Uterus (tissue), 4 donors: ENCODE measurements around the gene SLC16A14. TPM values are rescaled to one million over a fixed set of nuclear protein-coding genes. Genes with fewer than 3 reads are reported as not detected.

Experiments used
- DNase-seq, 2 donors: peaks; one replicate each; pipeline ENCODE4 v3.0.0-alpha.2; 2019 to 2020
- H3K27ac ChIP-seq, 2 donors: fragments of 200-600 bp; sonication (generic); 1 replicate in 1 of 2; 2 replicates in 1 of 2; pipeline ENCODE4 v1.5.1; 2016 to 2018
- H3K27me3 ChIP-seq, 2 donors: fragments of 200-600 bp; sonication (generic); one replicate each; pipeline ENCODE4 v1.5.1; 2018 to 2019; ENCODE audit warnings: control low read depth in 1 of 2
- H3K36me3 ChIP-seq, 2 donors: fragments of 200-600 bp; sonication (generic); one replicate each; pipeline ENCODE4 v1.5.1; 2019; ENCODE audit warnings: control low read depth in 1 of 2
- H3K4me1 ChIP-seq, 2 donors: fragments of 200-600 bp; sonication (generic); one replicate each; pipeline ENCODE4 v1.5.1; 2018 to 2019; ENCODE audit warnings: control low read depth in 1 of 2
- H3K4me3 ChIP-seq, 2 donors: fragments of 200-600 bp; sonication (generic); 1 replicate in 1 of 2; 2 replicates in 1 of 2; pipeline ENCODE4 v1.5.1; 2018 to 2019; ENCODE audit warnings: mild to moderate bottlenecking in 1 of 2
- H3K9me3 ChIP-seq, 2 donors: fragments of 200-600 bp; sonication (generic); one replicate each; pipeline ENCODE4 v1.5.1; 2019; ENCODE audit warnings: control low read depth in 1 of 2
- POLR2A ChIP-seq, 2 donors: fragments of 450-650 bp; IDR thresholded peaks; one replicate each; pipeline ENCODE4 v1.6.1; 2016; ENCODE audit warnings: antibody characterized with exemption in 2 of 2, mild to moderate bottlenecking in 1 of 2, moderate library complexity in 1 of 2
- intact Hi-C: fragments of 100-400 bp; cut with DNase I; formaldehyde crosslinking; loops from one replicate; pipeline ENCODE4 v1.15.1; 2023; ENCODE audit warnings: low total_unique reads
- small RNA-seq: library from RNA; depleted of rRNA; stranded (forward); fragments of <200 nt; gene quantifications from one replicate; pipeline ENCODE3, GENCODE V24; 2016
- total RNA-seq, 4 donors: library from RNA; depleted of rRNA in 3 of 4; stranded (reverse); fragments of >200 nt in 3 of 4; gene quantifications; one replicate each; pipeline versions ENCODE4 v1.1.0 to v1.2.4, GENCODE V29; 2014 to 2023
- TF ChIP-seq, protein P1 (sequence below), 4 experiments: fragments of 200-600 bp in 2 of 4; fragments of 450-650 bp in 2 of 4; sonication (generic) in 2 of 4; IDR thresholded peaks; one replicate each; pipeline ENCODE4 v1.5.1; 2016 to 2019; ENCODE audit warnings: antibody characterized with exemption in 4 of 4, mild to moderate bottlenecking in 2 of 4, moderate library complexity in 1 of 4
- donor health status: DM: yes; HTN: yes; CAD: no.

SLC16A14 gene
- total RNA-seq, 4 donors from 2014 or later: 3.2 to 28.6 (median 8.2) TPM

DNA sequence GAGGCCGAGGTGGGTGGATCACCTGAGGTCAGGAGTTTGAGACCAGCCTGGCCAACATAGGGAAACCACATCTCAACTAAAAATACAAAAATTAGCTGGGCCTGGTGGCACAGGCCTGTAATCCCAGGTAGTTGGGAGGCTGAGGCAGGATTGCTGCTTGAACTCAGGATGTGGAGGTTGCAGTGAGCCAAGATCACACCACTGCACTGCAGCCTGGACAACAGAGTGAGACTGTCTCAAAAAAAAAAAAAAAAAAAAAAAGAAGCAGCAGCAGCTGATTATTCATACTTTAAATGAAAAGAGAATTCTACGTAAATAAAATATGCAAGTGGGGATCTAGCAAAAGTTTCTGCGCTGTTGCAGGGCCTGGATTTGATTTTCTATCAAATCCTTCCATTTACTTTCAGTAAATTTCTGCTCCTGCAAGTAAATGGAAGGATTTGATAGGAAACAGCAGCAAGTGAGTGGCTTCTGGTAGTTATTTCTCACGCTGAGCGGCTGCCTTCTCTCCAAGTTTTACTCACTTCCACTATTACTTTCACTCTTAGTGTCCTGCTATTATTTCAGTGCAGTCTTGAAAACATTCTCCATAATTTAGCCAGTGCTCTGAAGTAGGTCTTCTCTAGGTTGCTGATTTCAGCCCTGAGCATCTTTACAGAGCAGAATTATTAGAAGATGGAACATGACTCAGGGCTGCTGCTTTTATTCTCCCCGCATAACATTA, 68.4 kb downstream of the SLC16A14 start:
- no peak for DNase-seq
- no peaks in the 10 kb centered on the region for H3K36me3 ChIP-seq
- H3K27me3 ChIP-seq: no peaks in the 10 kb centered on the region
- intact Hi-C loops: no loop called here
- H3K4me3 ChIP-seq: no peak overlapping the region
- TF ChIP-seq, protein P1, sequence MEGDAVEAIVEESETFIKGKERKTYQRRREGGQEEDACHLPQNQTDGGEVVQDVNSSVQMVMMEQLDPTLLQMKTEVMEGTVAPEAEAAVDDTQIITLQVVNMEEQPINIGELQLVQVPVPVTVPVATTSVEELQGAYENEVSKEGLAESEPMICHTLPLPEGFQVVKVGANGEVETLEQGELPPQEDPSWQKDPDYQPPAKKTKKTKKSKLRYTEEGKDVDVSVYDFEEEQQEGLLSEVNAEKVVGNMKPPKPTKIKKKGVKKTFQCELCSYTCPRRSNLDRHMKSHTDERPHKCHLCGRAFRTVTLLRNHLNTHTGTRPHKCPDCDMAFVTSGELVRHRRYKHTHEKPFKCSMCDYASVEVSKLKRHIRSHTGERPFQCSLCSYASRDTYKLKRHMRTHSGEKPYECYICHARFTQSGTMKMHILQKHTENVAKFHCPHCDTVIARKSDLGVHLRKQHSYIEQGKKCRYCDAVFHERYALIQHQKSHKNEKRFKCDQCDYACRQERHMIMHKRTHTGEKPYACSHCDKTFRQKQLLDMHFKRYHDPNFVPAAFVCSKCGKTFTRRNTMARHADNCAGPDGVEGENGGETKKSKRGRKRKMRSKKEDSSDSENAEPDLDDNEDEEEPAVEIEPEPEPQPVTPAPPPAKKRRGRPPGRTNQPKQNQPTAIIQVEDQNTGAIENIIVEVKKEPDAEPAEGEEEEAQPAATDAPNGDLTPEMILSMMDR (IDR thresholded peaks at IDR 0.05): no peak
- TF ChIP-seq POLR2A (IDR thresholded peaks at IDR 0.05): no peak
- H3K9me3 ChIP-seq: no peaks in the 10 kb centered on the region
- no peaks in the 10 kb centered on the region for H3K4me1 ChIP-seq
- no peak overlapping the region for H3K27ac ChIP-seq

DNA sequence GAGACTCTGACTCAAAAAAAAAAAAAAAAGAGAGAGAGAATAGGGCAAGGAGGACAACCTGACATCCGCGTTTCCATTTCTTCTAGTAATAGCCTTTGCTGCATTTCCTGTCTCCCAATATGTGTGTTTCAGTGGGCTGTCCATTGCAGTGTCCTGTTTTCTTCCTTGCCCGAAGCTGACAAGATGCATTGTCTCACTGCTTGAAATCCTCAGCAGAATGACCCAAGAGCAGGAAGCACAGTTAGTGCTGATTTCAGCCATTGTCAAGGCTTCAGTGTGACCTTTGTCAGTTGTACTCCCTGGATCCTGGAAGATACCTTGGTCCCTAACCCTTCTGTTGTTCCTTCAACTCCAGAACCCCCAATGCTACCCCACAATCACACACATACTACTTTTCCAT, 71.2 kb downstream of the SLC16A14 start:
- DNase-seq: no peak
- no peak overlapping the region for H3K27ac ChIP-seq
- intact Hi-C loops: no loop called here
- H3K9me3 ChIP-seq: no peaks in the 10 kb centered on the region
- H3K4me3 ChIP-seq: no peak overlapping the region
- no peaks in the 10 kb centered on the region for H3K36me3 ChIP-seq
- TF ChIP-seq, protein P1 (IDR thresholded peaks at IDR 0.05): no peak
- TF ChIP-seq POLR2A (IDR thresholded peaks at IDR 0.05): no peak
- H3K4me1 ChIP-seq: no peaks in the 10 kb centered on the region
- H3K27me3 ChIP-seq: no peaks in the 10 kb centered on the region

DNA sequence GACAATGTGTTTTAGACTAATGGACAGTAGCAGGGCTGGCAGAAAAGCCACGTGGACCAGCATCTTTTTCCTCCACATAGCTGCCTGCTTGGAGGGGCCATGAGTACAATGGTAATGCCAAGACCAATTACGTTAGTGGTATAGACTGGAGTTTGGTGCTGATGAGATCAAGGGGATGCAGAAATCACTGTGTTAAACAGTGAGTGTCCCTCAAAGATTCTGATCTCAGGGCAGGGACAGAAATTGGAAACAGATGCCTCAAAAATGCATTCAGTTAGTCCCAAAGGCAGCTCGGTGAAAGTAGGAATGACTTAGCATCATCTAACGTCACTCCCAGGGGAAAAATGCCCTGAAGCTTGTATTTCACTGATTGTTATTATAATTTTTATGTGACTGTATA, 72.4 kb downstream of the SLC16A14 start:
- no peak for DNase-seq
- intact Hi-C loops: no loop called here
- no peaks in the 10 kb centered on the region for H3K9me3 ChIP-seq
- H3K4me1 ChIP-seq: no peaks in the 10 kb centered on the region
- no peak overlapping the region for H3K4me3 ChIP-seq
- TF ChIP-seq POLR2A (IDR thresholded peaks at IDR 0.05): no peak
- no peaks in the 10 kb centered on the region for H3K27me3 ChIP-seq
- no peak overlapping the region for H3K27ac ChIP-seq
- H3K36me3 ChIP-seq: no peaks in the 10 kb centered on the region

DNA sequence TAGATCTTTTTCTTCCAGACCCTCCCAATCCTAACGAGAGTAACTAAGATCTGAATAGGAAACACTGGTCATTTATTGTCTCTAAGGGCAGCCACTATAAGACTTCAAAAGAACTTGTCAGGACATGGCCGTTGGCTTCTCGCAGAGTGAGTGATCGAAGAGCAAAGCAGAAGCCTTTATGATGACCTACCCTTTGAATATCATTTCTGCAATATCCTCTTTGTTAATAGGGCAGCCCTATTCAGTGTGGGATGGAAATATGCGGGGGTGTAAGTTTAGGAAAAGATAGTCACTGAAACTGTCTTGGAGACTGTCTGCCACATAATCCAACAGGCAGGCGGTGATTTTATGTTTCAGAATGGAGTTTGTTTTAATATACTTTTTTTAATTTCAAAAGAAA, 75.5 kb downstream of the SLC16A14 start:
- intact Hi-C loops: no loop called here
- Histone ChIP-seq H3K4me1 (no peaks in the 10 kb centered on the region), H3K27ac (no peak overlapping the region), H3K27me3 (no peaks in the 10 kb centered on the region), H3K9me3 (no peaks in the 10 kb centered on the region), H3K36me3 (no peaks in the 10 kb centered on the region), H3K4me3 (no peak overlapping the region)
- no peak for TF ChIP-seq POLR2A (IDR thresholded peaks at IDR 0.05)
- DNase-seq: no peak

Small RNA genes lying within 50 kb of the gene (small RNA-seq; reads per million reads assigned to genes)
- gene RNY4P19: not detected

Other genes starting within 250 kb of the SLC16A14 start
- 100 to 1,000 TPM in 3 of 4 donors, 10 to 100 TPM in 1; 77.1 to 255 (median 197) TPM for gene TRIP12, start 146.9 kb downstream of the SLC16A14 start, total RNA-seq
- gene FBXO36, start 146.4 kb downstream of the SLC16A14 start, total RNA-seq: 1 to 10 TPM in 3 of 4 donors, under 1 TPM in 1; 0.88 to 8.8 (median 5.4) TPM
- 10 to 100 TPM; 10.5 to 77.9 (median 23.8) TPM for gene SP110, start 151.1 kb upstream of the SLC16A14 start, total RNA-seq
- 1 to 10 TPM in 1 of 4 donors, under 1 TPM in 2, not detected in 1; 0.77 to 1.1 (median 0.97) TPM for gene SP140, start 156.8 kb upstream of the SLC16A14 start, total RNA-seq